Epithelial cell of prostate (primary cell): ENCODE measurements around the gene ENG.
"Not testable (repeated sequence)": the region's sequence is repeated elsewhere in the genome, so short reads cannot be mapped to it uniquely, and the experiment has no call there.

Source experiments
- DNase-seq: peaks from one replicate; pipeline ENCODE4 v3.0.0-alpha.2; 2011; ENCODE audit warnings: low read depth, low spot score
- H3K27ac ChIP-seq: fragments of 450-650 bp; 2 replicates; pipeline ENCODE4 v1.5.1; 2017; ENCODE audit warnings: mild to moderate bottlenecking

ENG gene

DNA sequence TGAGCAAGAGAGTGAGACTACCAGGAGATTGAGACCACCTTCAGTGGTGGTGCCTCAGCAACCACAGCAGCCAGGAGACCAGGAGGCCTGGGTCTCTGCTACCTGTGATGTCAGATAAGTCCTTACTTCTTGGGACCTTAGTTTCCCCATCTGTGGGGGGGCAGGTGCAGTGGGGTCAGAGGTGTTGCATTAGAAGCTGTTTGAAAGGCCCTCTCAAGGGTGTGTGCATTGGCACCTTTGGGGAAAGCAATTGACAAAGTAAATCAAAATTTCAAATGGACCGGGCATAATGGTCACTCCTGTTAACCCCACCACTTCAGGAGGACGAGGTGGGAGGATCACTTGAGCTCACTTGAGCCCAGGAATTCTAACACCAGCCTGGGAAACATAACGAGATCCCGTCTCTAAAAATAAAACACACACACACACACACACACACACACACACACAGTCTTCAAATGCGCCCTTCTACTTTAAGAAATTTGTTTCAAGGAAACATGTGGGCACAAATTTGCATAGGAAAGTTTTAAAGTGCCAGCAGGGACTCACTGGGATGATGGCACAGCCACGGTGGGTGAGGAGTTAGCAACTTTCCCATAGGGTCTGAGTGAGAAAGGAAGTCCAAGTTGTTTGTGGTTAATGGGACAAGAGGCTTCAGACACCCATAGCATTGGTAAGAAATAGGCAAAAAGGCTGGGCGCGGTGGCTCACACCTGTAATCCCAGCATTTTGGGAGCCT is 24.4 kb upstream of the ENG start:
- no peak overlapping the region for H3K27ac ChIP-seq
- no peak for DNase-seq

DNA sequence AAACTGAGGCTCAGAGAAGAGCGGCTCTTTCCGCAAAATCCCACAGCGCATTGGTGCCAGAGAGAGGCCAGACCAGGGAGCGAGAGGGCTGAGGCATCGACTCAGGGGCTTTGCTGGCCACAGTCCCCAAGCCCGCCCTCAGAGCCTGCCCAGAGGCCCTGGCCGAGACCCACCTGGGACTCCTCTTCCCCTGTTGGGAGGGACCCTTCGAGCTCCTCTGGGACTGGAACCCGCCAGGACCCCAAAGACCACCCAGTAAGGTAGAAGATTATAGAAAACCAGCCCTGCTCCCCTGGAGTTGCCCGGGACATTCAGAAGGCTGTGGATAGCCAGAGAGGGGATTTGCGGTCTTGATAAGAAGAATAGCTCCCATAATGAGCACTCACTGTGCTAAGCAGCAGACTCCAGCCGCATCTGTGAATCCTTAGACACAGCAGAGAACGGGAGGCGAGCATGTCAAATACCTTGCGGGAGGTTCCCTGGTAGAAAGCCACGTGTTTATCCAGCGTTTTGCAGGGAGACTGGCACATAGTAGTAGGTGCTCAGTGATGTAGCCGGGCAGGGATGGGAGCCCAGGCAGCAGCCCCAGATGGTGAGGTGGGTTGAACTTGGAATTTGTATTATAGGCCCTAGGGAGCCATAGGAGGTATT is 23.7 kb upstream of the ENG start:
- no peak for DNase-seq
- no peak overlapping the region for H3K27ac ChIP-seq

- no peak for DNase-seq
- peak within 1 kb of the TSS; percentile 14 for H3K27ac ChIP-seq
Measured at GRCh38 chr9:127877566-127877998, 23.1 kb upstream of the ENG start, which contains the start of gene AK1. TSS of gene AK1 (minus strand) at chr9:127877675. CDS start at chr9:127874617, 3,058 bp downstream.

DNA sequence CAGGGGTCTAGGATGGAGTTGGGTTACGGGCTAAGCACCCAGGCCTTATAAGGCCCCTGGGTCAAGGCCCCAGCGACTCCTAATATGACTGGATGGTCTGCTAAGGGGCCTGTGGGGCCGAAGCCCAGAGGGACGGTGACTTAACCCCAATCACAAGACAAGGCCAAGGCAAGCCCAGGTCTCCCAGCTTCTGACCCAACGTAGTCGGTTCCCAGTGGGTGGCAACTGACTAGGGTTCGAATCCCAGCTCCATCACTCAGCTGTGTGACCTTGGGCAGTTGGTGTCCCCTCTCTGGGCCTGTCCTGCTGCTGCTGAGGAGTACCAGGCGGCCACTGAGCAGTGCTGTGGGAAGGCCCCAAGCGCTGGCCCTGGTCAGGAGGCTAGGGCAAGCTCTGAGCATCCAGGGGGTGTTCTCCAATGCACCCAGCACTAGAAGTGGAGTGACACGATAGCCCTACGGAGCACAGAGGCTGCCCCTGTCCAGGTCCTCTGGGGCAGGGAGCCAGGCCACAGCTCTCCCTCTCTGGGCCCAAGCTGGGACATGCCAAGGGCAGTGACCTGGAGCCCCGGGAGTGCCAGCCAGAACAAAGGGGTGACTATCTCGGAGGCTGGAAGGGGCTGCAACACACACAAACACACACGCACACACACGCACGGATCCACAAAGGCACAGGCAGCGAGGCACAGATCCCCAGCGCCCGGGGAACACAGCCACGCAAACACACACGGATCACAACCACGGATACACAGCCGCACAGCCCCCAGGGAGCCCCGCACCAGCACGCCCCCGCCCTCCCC is 22.5 kb upstream of the ENG start:
- H3K27ac ChIP-seq, result peak overlapping the region; percentile 14
- DNase-seq, result no peak

DNA sequence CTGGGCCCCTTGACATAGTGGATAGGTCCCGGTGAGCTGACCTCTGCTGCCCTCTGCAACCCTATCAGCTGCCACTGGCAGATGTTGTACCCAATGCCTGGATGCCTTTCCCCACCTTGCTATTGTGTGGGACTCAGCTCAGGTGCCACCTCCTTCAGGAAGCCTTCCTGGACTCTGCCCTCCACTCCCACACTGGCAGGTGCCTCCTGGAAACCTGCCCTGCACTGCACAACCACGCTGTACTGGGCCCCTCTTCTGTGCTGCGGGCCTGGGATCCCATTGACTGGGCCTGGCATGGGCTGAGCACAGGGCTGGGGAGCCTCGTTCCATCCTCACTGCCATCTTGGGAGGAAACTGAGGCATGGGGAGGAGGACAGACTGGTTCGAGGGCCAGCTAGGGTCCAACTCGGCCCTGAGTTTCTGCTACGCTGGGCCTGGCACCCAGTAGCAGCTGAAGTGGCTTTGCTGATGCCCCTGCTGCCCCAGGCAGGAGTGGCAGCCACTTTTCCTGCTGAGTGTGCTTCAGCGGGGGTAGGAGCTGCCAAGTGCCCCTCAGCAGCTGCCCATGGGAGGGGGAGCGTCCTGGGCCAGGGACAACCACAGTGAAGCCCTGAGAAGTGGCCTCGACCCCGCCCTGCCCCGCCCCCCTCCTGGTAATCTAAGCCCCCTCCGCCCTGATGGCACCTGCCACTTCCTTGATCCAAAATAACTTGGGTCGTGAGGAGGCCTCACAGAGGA is 21.7 kb upstream of the ENG start:
- H3K27ac ChIP-seq, result no peak overlapping the region
- DNase-seq, result no peak

GRCh38 chr9:127875306-127875966 is 21.0 kb upstream of the ENG start:
- no peak overlapping the region for H3K27ac ChIP-seq
- DNase-seq, result no peak

DNA sequence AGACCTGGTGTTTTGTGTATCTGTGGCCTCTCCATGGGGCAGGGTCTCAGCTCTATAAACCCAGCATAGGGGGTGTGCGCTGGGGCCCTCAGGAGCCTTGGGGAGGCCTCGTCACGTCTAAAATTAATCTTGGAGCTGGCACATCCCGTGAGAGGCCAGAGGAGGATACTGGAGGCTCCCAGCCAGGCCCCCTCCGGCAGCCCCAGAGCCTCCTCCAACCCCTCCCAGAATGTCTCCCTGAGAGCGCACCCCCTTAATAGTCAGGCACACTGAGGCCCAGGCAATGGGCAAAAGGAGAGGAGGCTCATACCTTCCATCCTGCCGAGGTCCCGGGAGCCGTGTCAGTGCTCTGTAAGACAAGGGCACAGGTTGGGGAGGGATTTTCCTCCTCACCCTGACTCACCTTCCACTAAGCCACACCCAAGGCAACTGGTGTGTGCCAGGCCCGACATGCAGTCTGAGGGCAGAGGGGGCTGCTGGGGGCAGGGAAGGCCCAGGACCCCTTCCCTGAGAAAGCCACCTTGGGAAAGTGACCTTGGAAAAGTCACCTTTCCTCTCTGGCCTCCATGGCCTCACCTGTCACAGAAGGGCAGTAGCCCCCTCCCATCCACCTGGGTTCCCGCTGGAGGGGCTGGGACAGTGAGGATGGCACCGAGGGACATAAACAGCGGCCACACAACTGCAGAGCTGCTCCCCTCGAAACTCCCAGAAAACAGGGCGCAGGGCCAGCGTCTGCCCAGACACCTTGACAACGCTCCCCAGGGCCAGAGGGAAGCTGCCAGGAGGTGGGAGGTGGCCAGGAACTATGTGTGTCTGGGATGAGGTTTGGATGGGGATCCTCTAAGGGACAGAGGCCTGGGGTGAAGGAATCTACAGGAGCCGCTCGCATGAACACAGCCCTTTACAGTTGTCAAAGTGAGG is 20.1 kb upstream of the ENG start:
- no peak for DNase-seq
- no peak overlapping the region for H3K27ac ChIP-seq

- no peak overlapping the region for H3K27ac ChIP-seq
- DNase-seq, result no peak
Measured at GRCh38 chr9:127873886-127874285, 19.4 kb upstream of the ENG start.

DNA sequence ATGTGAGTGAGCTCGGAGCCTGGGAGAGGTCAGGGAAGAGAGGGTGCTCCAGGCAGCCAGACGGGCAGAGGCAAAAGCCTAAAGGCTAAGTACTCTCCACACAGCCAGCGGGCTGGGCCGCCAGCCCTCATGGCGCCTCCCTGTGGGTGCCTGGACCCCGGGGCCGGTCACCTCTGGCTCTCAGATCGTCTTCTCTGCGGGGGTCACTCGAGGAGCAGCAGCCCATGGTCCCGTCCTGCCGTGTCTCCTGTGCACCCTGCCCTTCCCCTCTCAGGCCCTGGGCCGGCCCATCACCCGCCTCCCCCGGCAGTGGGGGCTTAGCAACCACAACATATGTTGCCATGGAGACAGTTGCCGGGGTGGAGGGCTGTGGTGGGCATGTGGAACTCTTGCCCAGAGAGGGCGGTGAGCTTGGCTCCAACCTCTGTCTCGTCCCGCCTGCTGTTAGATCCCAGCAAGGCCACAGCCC is 18.8 kb upstream of the ENG start:
- H3K27ac ChIP-seq, result no peak overlapping the region

DNA sequence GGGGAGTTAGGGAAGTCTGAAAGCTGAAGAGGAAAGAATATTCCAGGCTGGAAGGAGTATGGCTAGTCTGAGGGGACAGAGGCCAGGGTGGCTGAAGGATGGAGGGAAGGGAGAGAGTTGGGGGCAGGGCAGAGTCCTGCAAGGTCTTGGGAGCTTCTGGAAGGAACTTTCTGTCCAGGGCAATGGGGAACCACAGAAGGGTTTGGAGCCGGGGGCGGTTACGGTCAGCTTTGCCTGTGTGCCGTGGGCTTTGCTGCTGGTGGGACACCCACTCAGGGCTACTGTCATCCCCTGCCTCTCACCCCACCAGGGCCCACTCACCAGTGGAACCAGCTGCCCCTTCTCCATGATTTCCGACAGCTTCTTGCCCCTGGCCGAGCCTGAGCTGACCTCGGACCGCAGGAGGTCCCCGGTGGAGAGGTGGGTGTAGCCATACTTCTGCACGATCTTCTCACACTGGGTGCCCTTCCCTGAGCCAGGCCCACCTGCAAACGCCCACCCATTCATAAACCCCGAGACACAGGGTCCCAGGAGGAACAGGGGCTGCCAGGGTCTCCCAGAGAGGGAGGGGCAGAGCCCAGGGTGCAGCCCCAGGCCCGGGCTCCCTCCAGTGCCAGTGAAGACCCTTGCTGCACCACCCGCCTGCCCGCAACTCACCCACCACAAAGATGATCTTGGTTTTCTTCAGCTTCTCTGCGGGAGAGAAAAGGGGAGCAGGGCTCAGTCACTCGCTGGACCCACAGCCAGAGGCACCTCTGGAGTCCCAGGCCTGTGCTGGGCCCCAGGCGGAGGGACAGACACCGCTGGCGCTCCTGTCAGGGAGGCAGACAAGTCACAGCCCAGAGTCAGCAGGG is 18.1 kb upstream of the ENG start:
- H3K27ac ChIP-seq, result no peak overlapping the region
- no peak for DNase-seq

More for the DNA sequence above, 18.8 kb upstream of the ENG start:
- DNase-seq, result no peak

DNA sequence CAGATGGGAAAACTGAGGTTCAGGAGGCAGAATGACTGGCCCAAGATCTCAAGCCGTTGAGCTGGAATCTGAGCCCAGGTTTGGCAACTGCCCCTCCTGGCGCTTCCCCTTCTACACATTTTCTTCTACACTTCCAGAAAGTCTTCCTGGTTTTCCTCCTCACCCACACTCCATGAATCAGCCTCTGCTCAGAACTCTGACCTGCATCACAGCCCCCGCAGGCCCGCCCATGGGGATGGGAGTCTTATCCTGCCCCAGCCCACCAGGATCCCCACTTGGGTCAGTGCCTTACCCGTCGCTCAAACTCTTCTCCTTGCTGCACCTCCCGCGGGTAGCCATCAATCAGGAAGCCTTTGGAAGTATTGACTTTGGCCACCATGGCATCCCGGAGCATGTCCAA is 17.1 kb upstream of the ENG start:
- no peak overlapping the region for H3K27ac ChIP-seq
- no peak for DNase-seq

GRCh38 chr9:127870887-127871286 is 16.4 kb upstream of the ENG start:
- no peak for DNase-seq
- H3K27ac ChIP-seq, result no peak overlapping the region

- DNase-seq, H3K27ac ChIP-seq: not testable (repeated sequence)
Measured at GRCh38 chr9:127870153-127870491, 15.7 kb upstream of the ENG start.

DNA sequence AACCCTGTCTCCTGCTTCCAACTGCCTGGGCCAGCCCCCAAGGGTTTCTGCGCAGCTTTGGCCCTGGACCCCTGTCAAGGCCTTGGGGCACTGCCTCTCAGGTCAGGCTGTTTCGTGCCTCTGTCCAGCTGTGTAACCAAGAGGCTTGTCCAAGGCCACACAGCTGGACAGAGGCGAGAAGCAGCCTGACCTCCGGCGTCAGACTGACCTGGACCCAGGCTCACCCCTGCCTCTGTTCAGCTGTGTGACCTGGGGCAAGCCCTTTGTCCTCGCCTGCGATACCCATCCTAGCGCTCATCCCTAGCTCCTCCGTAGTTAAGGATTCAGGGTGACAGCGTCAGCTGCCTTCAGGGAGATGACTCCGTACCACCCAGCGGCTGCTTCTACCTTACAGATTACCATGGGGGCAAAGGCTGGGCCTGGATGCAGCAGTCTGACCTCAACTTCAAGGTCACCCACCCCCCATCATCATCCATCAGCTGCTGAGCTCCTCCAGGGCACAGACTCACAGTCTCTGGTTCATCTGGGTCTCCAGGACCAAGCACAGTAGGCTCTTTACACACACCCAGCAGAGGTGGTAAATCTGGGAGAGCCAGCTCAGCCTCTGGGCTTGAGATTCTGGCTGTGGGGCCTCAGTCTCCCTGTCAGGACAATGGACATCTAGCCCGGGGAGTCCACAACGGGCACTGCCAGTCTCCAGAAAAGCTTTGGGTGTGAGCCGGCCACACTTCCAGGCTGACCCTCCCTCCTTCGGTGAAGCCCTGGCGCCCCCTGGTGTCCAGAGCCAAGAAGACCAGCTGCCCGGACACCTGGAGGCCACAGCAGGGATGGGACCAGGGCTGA is 15.1 kb upstream of the ENG start:
- no peak for DNase-seq

DNA sequence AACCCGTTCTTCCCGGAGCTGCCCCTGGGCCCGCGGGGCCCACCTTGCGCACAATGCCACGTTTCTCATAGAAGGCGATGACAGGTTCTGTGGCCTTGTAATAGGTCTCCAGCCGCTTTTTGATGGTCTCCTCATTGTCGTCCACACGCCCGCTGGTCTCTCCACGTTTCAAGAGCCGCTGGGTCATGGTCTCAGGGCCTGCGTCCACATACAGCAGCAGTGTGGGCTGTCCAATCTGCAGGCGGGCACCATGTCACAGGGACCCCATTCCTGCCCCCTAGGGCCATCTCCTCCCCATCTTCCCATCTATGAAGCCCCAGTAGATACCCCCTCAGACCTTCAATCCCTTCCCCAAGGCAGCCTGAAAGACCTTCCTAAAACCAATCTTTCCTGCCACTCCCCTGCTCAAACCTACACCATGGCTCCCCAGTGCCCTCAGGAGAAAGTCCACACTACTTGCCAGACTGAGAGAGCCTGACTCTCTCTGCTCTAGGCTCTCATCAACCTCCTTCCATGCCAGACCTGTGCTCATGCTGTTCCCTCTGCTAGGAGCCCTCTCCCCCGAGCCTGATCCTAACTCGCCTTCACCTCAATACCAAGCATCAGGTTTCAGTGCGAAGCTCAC is 13.9 kb upstream of the ENG start:
- no peak for DNase-seq
- H3K27ac ChIP-seq, result no peak overlapping the region

More for the DNA sequence above, 15.1 kb upstream of the ENG start:
- H3K27ac ChIP-seq, result no peak overlapping the region
